Articular chondrocyte of knee joint (primary cell): Measurements from ENCODE around the gene WIPI1. TPM values are rescaled to one million over a fixed set of nuclear protein-coding genes. Genes with fewer than 3 reads are reported as not detected.

Experiments used
- small RNA-seq: library from RNA; depleted of rRNA; stranded (forward); fragments of <200 nt; gene quantifications from one replicate; pipeline ENCODE3, GENCODE V24; 2012
- total RNA-seq: library from RNA; depleted of rRNA; stranded (reverse); fragments of >200 nt; gene quantifications from 2 replicates; pipeline ENCODE4 v1.2.3, GENCODE V29; 2012

Gene WIPI1
- 106 and 149 TPM in 2 replicates for total RNA-seq

GRCh38 chr17:68457168-68457538 is at the start of gene WIPI1:
Gene WIPI1 (minus strand): TSS chr17:68457496. CDS start chr17:68457421, 75 bp downstream.

Small RNA genes within 50 kb of the gene (small RNA-seq; reads per million reads assigned to genes)
- gene MIR635, result not detected

Other genes with a start within 250 kb of the WIPI1 start
- gene AMZ2, start 209.5 kb downstream of the WIPI1 start, total RNA-seq, result 103 and 139 TPM in 2 replicates
- under 0.01 TPM in 1 of 2 replicates, not detected in the other for gene SLC16A6, start 166.4 kb downstream of the WIPI1 start, total RNA-seq
- gene ARSG, start 166.0 kb downstream of the WIPI1 start, total RNA-seq, result 5.4 and 7.5 TPM in 2 replicates
- gene PRKAR1A, start 54.9 kb upstream of the WIPI1 start, total RNA-seq, result 354 and 367 TPM in 2 replicates
- gene FAM20A, start 143.9 kb upstream of the WIPI1 start, total RNA-seq, result 11.9 and 15.8 TPM in 2 replicates